Measurements from ENCODE around the gene DYNC1I2.
A peak's percentile ranks its signal among the peaks of the same experiment; 100 is the strongest.
"Not testable (repeated sequence)": the region's sequence is repeated elsewhere in the genome, so short reads cannot be mapped to it uniquely, and the experiment has no call there.

Gene DYNC1I2

DNA sequence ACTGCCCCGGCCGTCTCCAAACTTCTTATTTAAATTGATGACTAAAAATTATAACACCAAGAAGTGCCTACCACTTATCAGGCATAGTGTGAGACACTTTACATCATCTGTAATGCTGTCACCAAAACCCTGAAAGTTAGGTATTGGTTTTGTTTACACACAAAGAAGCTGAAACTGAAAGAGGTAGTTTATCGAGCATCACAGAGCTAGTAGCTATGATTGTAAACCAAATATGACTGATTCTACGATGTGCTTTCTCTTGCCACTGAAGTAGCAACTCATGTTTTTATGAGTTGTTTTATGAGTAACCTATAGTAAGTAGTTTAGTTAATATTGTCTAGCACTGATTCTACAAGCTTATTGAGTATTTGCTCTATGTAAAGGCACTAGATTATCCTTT is 31.5 kb downstream of the DYNC1I2 start:
- no peak for DNase-seq

DNA sequence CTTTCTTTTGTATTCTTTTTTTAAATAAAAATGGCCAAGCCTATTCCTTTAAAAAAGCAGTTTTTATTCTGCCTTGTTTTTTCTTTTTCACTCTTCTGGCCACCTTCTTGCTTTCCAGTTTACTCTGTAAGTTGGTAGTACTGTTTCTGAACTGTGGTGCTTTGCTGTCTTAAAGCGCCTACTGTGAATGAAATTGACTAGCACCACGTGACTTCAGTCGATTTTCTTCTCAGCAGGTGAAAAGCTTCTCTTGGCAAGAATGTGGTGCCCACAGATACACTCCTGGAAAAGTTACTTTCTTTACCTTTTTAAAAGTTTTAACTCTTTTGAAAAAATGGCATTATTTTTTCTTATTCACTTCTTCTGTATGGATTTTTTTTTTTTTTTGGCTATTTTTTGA is 32.4 kb downstream of the DYNC1I2 start:
- no peak for DNase-seq

DNA sequence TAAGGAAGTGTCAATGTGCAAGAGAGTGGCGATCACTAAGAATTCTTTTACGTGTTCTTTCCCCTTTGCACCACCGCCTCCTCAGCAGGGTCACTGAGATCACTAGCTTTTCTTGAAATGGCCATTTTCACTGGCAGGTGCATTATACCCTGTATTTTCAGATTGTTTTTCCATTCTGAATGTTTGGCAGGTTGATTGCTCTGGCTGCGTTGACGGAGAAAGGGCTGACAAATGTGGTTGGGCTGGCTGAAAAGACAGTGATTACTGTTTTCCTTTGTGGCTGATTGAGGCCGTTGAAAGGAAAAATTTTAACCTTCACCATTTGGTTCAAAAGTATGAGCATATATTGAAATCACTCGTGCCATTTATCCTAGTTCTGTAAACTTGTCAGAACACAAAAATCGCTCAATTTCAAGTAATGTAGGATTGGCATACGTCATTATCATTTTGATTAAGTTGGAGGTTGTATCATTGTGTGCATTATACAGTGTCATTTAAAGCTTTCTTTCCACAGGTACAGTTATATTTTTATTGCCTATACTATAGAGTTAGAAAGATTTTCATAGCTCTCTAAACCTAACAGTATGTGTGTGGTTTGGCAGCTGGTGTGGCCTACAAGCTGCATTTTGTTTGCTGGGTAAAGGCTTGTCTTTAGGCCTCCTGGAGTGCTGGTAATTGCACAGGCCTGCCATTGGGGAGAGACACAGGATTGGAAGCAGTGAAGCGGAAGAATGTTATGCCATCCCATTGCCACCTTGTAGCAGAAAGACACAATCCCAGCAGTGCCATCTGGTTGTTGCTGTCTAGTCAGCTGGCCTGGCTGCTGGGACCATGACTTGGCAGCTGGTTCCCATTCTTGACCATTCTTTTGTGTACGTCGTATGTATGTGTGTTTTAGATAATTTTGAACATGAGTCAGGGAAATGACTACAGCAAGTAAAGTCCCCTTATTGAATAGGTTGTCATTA is 36.7 kb downstream of the DYNC1I2 start:
- DNase-seq, result peak; percentile 53

GRCh38 chr2:171726847-171727450 is 39.7 kb downstream of the DYNC1I2 start:
- DNase-seq, result no peak

- no peak for DNase-seq
These were observed 42.0 kb downstream of the DYNC1I2 start for GRCh38 chr2:171728989-171729951.

DNA sequence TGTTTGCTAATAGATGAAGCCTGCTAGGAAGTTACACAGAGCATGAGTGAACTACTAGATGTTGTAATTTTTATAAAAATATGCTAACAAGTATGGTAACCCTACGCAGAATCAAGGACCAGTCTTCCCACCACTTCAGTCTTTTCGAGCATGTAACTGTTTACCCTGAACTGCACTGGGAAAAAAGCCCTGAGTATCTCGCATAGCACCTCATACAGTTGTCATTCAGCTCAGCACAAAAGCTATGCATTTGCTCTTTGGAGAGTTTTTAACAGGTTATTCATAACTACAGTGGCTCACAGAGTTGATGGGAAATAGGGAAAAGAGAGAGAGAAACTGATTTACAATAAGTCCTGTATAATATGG is 42.7 kb downstream of the DYNC1I2 start:
- DNase-seq, result no peak

DNA sequence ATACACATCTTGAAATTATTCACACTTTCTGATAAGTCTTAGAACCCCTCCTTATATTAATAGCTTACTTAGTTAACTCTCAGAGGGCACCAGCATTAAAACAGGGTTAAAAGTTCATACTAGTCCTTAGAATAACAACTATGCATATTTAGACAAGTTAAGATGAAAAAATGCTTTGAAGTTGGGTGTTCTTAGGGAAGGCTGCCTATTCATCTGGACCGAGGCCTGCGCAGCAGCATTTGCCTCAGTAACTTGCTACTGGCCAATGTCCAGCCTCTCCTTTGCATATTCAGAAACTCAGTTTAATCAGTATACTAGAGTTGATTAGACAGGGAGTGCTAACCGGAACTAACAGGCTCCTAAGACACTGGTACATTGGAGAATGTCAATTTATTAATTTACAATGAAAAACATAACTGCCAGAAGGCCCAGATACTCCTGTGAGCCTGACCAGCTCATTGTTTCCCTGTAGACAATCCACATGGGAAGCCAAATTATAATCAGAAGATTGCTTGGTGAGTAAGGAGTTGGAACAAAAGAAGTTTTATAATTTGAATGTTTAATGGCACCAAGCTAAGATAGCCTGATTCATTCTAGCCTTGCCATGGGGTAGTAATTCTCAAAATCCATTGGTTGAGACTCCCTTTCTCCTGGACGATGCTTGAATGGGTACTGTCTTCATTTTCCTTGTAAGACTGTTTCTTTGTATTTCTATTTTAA is 48.9 kb downstream of the DYNC1I2 start:
- DNase-seq, result no peak

GRCh38 chr2:171741189-171741588 is 53.9 kb downstream of the DYNC1I2 start:
- peak; percentile 43 for DNase-seq

GRCh38 chr2:171742760-171743159 is 55.5 kb downstream of the DYNC1I2 start:
- no peak for DNase-seq

GRCh38 chr2:171745141-171745540 is 57.9 kb downstream of the DYNC1I2 start:
- no peak for DNase-seq

DNA sequence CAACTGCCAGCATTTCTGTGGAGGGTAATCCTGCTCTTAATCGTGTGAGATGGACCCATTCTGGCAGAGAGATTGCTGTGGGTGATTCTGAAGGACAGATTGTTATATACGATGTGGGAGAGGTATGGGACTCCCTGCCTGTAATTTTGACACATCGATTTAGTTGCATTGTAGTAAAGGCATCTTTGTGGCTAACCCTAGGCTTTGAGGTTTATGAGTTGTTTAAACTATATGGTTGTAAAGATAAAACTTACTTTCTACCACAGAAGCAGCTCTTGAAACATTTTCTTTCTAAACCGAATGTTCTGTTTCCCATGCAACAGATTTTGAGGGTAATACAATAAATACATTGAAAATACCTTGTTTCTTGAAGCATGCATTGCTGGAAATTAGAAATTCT is 58.5 kb downstream of the DYNC1I2 start:
- no peak for DNase-seq

DNA sequence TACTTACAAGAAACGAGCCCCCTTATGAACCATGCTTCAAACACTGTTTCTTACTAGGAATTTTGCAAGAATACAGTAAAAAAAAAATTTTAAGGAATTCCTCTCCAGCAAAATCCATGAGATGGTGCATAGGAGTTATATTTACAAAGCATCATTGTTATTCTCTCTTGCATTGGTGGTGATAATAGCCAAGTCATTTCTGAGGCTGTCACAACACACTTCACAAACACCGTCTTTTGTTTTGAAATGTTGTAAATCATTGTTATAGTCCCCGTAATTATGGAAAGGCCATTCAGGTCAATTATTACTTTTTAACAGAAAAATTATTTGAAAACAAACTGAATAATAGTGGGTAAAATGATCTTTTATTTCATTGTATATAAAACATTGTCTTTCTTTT is 60.1 kb downstream of the DYNC1I2 start:
- no peak for DNase-seq

DNA sequence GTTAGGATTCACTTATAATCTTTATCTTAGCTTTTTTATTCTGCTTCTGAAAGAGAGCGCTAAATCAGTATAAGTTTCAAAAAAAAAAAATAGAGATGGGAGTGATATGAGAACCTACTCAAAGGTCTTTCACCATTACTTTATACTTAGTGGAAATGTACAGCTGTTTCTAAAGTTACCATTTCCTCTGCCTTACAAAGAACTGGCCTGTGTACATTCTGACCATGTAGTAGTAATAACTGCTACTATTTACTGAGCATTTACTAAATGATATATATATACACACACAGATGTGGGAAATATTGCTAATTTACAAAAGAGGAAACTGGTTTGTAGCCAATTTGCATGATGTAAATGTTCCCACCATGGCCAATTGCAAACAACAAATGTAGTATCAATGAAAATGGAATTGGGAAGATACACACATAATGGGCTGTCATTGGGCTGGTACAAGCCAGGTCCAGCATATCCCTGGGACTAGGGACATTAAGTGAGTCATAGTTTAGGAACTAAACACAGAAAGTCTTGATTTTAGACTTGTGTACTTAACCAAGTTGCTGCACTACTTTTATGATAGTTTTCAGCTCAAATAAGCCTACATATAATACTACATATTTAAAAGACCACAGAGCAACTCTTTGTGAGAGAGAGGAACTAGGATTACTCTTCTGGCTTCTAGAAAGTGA is 67.1 kb downstream of the DYNC1I2 start:
- DNase-seq, result peak; percentile 35

DNA sequence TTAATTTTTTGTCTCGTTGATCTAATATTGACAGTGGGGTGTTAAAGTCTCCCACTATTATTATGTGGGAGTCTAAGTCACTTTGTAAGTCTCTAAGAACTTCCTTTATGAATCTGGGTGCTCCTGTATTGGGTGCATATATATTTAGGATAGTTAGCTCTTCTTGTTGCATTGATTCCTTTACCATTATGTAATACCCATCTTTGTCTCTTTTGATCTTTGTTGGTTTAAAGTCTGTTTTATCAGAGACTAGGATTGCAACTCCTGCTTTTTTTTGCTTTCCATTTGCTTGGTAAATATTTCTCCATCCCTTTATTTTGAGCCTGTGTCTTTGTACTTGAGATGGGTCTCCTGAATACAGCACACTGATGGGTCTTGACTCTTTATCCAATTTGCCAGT is 71.5 kb downstream of the DYNC1I2 start:
- not testable (repeated sequence) for DNase-seq

DNA sequence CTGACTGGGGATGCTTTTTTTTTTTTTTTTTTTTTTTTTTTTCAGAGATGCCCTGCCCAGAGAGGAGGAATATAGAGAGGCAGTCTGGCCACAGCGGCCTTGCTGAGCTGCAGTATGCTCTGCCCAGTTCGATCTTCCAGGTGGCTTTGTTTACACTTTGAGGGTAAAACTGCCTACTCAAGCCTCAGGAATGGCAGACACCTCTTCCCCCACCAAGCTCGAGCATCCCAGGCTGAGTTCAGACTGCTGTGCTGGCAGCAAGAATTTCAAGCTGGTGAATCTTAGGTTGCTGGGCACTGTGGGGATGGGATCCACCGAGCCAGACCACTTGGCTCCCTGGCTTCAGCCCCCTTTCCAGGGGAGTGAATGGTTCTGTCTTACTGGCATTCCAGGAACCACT is 73.9 kb downstream of the DYNC1I2 start:
- DNase-seq, result not testable (repeated sequence)

DNA sequence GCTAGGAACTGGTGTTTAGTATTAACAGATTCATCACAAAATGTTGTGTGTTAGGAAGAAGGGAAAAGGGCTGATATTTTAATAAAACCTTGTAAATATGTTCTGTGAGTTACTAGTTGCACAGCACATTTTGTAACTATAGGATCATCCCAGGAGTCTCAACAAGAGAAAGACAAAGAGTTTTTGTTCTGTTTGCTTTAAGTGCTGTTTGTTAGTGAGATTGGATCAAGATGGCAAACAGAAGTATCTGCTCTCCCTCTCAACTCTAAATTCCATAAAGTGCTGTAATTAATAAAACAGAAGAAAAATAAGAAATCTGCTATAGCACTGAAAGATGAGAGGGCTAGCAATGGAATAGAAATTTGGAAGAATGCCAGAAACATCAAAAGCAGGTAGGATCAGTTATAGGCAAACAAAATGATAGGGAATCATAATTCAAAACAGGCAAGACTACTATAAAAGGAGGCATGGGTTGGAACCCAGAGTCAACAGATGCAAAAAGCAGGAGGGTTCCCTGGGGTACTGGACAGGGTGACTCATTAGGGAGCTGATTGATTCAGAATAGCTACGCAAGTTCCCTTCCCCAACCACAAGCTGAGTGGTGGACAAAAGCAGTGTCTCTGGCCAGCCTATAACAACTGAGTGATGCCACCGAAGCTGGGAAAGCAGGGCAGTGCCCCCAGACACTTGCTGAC is 75.8 kb downstream of the DYNC1I2 start:
- peak; percentile 68 for DNase-seq

DNA sequence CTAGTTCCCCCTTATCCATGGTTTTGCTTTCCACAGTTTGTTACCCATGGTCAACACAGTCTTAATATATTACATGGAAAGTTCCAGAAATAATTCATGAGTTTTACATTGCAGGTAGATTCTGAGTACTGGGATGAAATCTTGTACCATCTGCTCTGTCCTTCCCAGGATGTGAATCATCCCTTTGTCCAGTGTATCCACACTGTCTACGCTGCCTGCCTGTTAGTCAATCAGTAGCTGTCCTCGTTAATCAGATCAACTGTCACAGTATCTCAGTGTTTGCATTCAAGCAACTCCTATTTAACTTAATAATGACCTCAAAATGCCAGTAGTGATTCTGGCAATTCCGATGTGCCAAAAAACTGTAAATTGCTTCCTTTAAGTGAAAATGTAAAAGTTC is 76.3 kb downstream of the DYNC1I2 start:
- DNase-seq, result no peak

- DNase-seq, result no peak
These were observed 84.2 kb downstream of the DYNC1I2 start for GRCh38 chr2:171771463-171771862.

DNA sequence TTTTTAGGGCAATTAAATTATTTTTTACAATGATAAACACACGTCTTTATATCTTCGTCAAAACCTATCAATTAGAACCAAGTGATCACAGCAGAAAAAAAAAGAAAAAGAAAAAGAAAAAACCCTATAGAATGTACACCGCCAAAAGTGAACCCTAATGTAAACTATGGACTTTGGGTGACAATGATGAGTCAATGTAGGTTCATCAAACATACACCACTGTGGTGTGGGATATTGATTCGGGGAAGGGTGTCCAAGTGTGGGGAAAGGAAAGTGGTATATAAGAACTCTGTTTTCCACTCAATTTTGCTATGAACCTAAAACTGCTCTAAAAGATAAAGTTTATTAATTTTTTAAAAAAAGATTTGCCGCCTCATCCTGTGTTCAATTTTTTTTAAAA is 85.1 kb downstream of the DYNC1I2 start:
- DNase-seq, result no peak

GRCh38 chr2:171774581-171774980 is 87.3 kb downstream of the DYNC1I2 start:
- DNase-seq, result not testable (repeated sequence)

DNA sequence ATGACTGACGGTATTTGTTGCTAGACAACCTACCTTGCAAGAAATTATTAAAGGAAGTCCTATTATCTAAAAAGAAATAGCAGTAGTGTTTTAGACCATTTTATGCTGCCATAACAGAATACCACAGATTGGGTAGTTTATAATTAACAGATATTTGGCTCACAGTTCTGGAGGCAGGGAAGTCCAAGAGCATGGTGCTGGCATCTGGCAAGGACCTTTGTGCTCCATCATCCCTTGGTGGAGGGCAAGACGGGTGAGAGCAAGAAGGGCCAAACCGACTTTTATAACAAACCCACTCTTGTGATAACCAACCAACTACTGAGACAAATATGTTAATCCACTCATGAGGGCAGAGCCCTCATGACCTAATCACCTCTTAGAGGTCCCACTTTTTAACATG is 91.2 kb downstream of the DYNC1I2 start:
- no peak for DNase-seq

Measured in fibroblast of skin of back (primary cell).